ENCODE measurements around the gene SUPT4H1. TPM values are rescaled to one million over a fixed set of nuclear protein-coding genes. Genes with fewer than 3 reads are reported as not detected.
A peak's percentile ranks its signal among the peaks of the same experiment; 100 is the strongest.

Gene SUPT4H1
- total and polyA plus RNA-seq, 9 of the 15 experiments (the other 6 are each of a cell fraction or from before 2014, with no cell fraction given), result 62.1 to 320 (median 117) TPM

DNA sequence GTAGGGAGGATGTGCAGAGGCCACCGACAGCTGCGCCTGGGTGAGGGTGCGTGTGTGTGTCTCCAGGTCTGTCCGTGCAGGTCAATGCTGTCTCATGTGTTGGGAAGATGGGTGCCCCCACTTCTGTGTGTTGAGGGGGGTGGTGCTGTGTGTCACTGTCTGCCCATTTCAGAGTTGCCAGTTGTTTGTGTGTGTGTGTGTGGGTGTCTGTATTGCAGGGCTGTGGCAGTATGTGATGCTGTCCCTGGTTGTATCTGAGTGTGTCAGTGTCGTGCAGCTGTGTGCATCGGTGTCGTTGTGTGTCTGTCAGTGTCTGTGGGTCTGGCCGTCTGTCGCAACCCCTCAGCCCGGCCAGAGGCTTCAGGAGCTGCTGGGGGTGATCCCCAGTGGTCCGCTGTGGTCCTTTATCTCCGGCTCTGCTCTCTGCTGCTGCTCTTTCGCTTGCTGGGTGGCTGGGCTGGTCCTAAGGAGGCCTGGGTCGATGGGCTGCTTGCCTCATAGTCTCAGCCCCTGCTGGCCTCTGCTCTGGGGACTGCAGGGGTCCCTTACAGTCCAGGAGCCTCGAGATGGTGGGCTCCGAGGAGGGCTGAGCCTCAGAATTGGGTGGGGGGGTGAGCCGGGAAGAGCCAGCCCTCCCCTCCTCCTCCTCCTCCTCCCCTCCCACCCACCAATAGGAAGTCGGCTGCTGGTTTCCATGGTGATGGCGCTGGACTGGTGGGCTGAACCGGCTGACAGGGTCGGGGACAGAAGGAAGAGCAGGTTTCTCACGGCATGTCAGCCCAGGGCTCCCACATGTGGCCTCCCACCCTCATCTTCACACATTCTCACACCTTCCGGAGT lies 23.6 kb downstream of the SUPT4H1 start, which contains the start of gene TSPOAP1 (continued):
- no peak for TF ChIP-seq PCBP2 (IDR thresholded peaks at IDR 0.05; ENCODE audit: low read depth, low read length, poor library complexity, severe bottlenecking)
- TF ChIP-seq SMAD4 (CRISPR knock-in tag; conservative IDR thresholded peaks at IDR 0.05), result no peak
- TF ChIP-seq NFIX (CRISPR knock-in tag; IDR thresholded peaks at IDR 0.05; ENCODE audit: low read depth), result no peak
- 0 out of 2 replicates have a peak, but pooled peaks have one; percentile 50 for TF ChIP-seq TEAD4 (IDR thresholded peaks at IDR 0.05; ENCODE audit: low read length)
- TF ChIP-seq TEAD4 (CRISPR knock-in tag; IDR thresholded peaks at IDR 0.05; ENCODE audit: borderline replicate concordance), result no peak
- no peak for TF ChIP-seq ZNF778 (CRISPR knock-in tag; IDR thresholded peaks at IDR 0.05)
- no peak; a peak in 1 of 4 replicates for TF ChIP-seq TBL1XR1 (IDR thresholded peaks at IDR 0.05; ENCODE audit: low read length in 2 of 2)
- TF ChIP-seq GATAD2B (IDR thresholded peaks at IDR 0.05; ENCODE audit: borderline replicate concordance), result no peak
- TF ChIP-seq, protein P1, sequence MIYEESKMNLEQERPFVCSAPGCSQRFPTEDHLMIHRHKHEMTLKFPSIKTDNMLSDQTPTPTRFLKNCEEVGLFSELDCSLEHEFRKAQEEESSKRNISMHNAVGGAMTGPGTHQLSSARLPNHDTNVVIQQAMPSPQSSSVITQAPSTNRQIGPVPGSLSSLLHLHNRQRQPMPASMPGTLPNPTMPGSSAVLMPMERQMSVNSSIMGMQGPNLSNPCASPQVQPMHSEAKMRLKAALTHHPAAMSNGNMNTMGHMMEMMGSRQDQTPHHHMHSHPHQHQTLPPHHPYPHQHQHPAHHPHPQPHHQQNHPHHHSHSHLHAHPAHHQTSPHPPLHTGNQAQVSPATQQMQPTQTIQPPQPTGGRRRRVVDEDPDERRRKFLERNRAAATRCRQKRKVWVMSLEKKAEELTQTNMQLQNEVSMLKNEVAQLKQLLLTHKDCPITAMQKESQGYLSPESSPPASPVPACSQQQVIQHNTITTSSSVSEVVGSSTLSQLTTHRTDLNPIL (CRISPR knock-in tag; IDR thresholded peaks at IDR 0.05), result peak; percentile 11; the same call in 1 of the 2 replicates
- TF ChIP-seq, protein P2, sequence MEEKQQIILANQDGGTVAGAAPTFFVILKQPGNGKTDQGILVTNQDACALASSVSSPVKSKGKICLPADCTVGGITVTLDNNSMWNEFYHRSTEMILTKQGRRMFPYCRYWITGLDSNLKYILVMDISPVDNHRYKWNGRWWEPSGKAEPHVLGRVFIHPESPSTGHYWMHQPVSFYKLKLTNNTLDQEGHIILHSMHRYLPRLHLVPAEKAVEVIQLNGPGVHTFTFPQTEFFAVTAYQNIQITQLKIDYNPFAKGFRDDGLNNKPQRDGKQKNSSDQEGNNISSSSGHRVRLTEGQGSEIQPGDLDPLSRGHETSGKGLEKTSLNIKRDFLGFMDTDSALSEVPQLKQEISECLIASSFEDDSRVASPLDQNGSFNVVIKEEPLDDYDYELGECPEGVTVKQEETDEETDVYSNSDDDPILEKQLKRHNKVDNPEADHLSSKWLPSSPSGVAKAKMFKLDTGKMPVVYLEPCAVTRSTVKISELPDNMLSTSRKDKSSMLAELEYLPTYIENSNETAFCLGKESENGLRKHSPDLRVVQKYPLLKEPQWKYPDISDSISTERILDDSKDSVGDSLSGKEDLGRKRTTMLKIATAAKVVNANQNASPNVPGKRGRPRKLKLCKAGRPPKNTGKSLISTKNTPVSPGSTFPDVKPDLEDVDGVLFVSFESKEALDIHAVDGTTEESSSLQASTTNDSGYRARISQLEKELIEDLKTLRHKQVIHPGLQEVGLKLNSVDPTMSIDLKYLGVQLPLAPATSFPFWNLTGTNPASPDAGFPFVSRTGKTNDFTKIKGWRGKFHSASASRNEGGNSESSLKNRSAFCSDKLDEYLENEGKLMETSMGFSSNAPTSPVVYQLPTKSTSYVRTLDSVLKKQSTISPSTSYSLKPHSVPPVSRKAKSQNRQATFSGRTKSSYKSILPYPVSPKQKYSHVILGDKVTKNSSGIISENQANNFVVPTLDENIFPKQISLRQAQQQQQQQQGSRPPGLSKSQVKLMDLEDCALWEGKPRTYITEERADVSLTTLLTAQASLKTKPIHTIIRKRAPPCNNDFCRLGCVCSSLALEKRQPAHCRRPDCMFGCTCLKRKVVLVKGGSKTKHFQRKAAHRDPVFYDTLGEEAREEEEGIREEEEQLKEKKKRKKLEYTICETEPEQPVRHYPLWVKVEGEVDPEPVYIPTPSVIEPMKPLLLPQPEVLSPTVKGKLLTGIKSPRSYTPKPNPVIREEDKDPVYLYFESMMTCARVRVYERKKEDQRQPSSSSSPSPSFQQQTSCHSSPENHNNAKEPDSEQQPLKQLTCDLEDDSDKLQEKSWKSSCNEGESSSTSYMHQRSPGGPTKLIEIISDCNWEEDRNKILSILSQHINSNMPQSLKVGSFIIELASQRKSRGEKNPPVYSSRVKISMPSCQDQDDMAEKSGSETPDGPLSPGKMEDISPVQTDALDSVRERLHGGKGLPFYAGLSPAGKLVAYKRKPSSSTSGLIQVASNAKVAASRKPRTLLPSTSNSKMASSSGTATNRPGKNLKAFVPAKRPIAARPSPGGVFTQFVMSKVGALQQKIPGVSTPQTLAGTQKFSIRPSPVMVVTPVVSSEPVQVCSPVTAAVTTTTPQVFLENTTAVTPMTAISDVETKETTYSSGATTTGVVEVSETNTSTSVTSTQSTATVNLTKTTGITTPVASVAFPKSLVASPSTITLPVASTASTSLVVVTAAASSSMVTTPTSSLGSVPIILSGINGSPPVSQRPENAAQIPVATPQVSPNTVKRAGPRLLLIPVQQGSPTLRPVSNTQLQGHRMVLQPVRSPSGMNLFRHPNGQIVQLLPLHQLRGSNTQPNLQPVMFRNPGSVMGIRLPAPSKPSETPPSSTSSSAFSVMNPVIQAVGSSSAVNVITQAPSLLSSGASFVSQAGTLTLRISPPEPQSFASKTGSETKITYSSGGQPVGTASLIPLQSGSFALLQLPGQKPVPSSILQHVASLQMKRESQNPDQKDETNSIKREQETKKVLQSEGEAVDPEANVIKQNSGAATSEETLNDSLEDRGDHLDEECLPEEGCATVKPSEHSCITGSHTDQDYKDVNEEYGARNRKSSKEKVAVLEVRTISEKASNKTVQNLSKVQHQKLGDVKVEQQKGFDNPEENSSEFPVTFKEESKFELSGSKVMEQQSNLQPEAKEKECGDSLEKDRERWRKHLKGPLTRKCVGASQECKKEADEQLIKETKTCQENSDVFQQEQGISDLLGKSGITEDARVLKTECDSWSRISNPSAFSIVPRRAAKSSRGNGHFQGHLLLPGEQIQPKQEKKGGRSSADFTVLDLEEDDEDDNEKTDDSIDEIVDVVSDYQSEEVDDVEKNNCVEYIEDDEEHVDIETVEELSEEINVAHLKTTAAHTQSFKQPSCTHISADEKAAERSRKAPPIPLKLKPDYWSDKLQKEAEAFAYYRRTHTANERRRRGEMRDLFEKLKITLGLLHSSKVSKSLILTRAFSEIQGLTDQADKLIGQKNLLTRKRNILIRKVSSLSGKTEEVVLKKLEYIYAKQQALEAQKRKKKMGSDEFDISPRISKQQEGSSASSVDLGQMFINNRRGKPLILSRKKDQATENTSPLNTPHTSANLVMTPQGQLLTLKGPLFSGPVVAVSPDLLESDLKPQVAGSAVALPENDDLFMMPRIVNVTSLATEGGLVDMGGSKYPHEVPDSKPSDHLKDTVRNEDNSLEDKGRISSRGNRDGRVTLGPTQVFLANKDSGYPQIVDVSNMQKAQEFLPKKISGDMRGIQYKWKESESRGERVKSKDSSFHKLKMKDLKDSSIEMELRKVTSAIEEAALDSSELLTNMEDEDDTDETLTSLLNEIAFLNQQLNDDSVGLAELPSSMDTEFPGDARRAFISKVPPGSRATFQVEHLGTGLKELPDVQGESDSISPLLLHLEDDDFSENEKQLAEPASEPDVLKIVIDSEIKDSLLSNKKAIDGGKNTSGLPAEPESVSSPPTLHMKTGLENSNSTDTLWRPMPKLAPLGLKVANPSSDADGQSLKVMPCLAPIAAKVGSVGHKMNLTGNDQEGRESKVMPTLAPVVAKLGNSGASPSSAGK (IDR thresholded peaks at IDR 0.05), result no peak
- TF ChIP-seq, protein P3, sequence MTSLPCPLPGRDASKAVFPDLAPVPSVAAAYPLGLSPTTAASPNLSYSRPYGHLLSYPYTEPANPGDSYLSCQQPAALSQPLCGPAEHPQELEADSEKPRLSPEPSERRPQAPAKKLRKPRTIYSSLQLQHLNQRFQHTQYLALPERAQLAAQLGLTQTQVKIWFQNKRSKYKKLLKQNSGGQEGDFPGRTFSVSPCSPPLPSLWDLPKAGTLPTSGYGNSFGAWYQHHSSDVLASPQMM (CRISPR knock-in tag; IDR thresholded peaks at IDR 0.05), result no peak
- no peak for TF ChIP-seq U2AF1 (optimal IDR thresholded peaks at IDR 0.05; ENCODE audit: low read depth, low read length)
- TF ChIP-seq KDM2B (CRISPR knock-in tag; IDR thresholded peaks at IDR 0.05), result no peak
